Measurements from ENCODE around the gene NAP1L2. TPM values are rescaled to one million over a fixed set of nuclear protein-coding genes. Genes with fewer than 3 reads are reported as not detected.
"Not testable (repeated sequence)": the region's sequence is repeated elsewhere in the genome, so short reads cannot be mapped to it uniquely, and the experiment has no call there.

Gene NAP1L2
- total RNA-seq (2014; rRNA removed; shearing (Covaris generic); ENCODE audit: low replicate concordance): 0.10 and 0.13 TPM in 2 replicates

- Histone ChIP-seq H3K4me3 (peak within 1 kb of the TSS; percentile 34), H3K27me3 (no peaks in the 10 kb centered on the region), H3K36me3 (no peaks in the 10 kb centered on the region), H3K9me3 (no peaks in the 10 kb centered on the region)
- peak; percentile 7 for DNase-seq
Measured at GRCh38 chrX:73214426-73215094, at the start of gene NAP1L2. Gene NAP1L2, minus strand, starts transcription at chrX:73214851. Its CDS starts 359 bp downstream, at chrX:73214492.

GRCh38 chrX:73262991-73263390 is 48.3 kb upstream of the NAP1L2 start:
- H3K4me3 ChIP-seq: no peak overlapping the region
- H3K27me3 ChIP-seq: no peaks in the 10 kb centered on the region
- no peaks in the 10 kb centered on the region for H3K9me3 ChIP-seq
- H3K36me3 ChIP-seq: no peaks in the 10 kb centered on the region
- no peak for DNase-seq

GRCh38 chrX:73239242-73239641 is 24.6 kb upstream of the NAP1L2 start:
- Histone ChIP-seq H3K9me3 (no peaks in the 10 kb centered on the region), H3K36me3 (no peaks in the 10 kb centered on the region), H3K27me3 (no peaks in the 10 kb centered on the region), H3K4me3 (no peak overlapping the region)
- no peak for DNase-seq

GRCh38 chrX:73217621-73218020 is 3.0 kb upstream of the NAP1L2 start:
- Histone ChIP-seq H3K27me3 (no peaks in the 10 kb centered on the region), H3K4me3 (no peak overlapping the region), H3K36me3 (no peaks in the 10 kb centered on the region), H3K9me3 (no peaks in the 10 kb centered on the region)
- no peak for DNase-seq

GRCh38 chrX:73215246-73215645 is 595 bp upstream of the NAP1L2 start:
- no peaks in the 10 kb centered on the region for H3K9me3 ChIP-seq
- no peaks in the 10 kb centered on the region for H3K27me3 ChIP-seq
- peak overlapping the region; percentile 34 for H3K4me3 ChIP-seq
- no peak for DNase-seq
- no peaks in the 10 kb centered on the region for H3K36me3 ChIP-seq

GRCh38 chrX:73213734-73214425 is 771 bp downstream of the NAP1L2 start:
- Histone ChIP-seq H3K27me3 (no peaks in the 10 kb centered on the region), H3K9me3 (no peaks in the 10 kb centered on the region), H3K4me3 (peak overlapping the region; percentile 34), H3K36me3 (no peaks in the 10 kb centered on the region)
- DNase-seq: no peak

- H3K9me3 ChIP-seq: no peaks in the 10 kb centered on the region
- H3K36me3 ChIP-seq: no peaks in the 10 kb centered on the region
- DNase-seq: no peak
Measured at GRCh38 chrX:73206366-73206765, 8.3 kb downstream of the NAP1L2 start.

GRCh38 chrX:73182502-73183114 is 32.0 kb downstream of the NAP1L2 start:
- Histone ChIP-seq H3K4me3 (no peak overlapping the region), H3K27me3 (no peaks in the 10 kb centered on the region), H3K36me3 (no peaks in the 10 kb centered on the region), H3K9me3 (no peaks in the 10 kb centered on the region)
- peak; percentile 29 for DNase-seq

More at GRCh38 chrX:73206366-73206765, 8.3 kb downstream of the NAP1L2 start:
- Histone ChIP-seq H3K4me3 (no peak overlapping the region), H3K27me3 (no peaks in the 10 kb centered on the region)

GRCh38 chrX:73168945-73169344 is 45.7 kb downstream of the NAP1L2 start:
- not testable (repeated sequence) for DNase-seq, H3K4me3 ChIP-seq, H3K9me3 ChIP-seq, H3K27me3 ChIP-seq, H3K36me3 ChIP-seq

Other genes starting within 250 kb of the NAP1L2 start
- gene PABPC1L2B, start 211.9 kb downstream of the NAP1L2 start, total RNA-seq (2014; rRNA removed; shearing (Covaris generic); ENCODE audit: low replicate concordance): not detected in 2 replicates
- gene PABPC1L2A, start 135.3 kb downstream of the NAP1L2 start, total RNA-seq (2014; rRNA removed; shearing (Covaris generic); ENCODE audit: low replicate concordance): not detected in 2 replicates
- gene CDX4, start 232.2 kb upstream of the NAP1L2 start, total RNA-seq (2014; rRNA removed; shearing (Covaris generic); ENCODE audit: low replicate concordance): not detected in 2 replicates

Measured in MG63 (cell line).